PC-9 (cell line): ENCODE measurements around the gene GAL3ST3. TPM values are rescaled to one million over a fixed set of nuclear protein-coding genes. Genes with fewer than 3 reads are reported as not detected.
A peak's percentile ranks its signal among the peaks of the same experiment; 100 is the strongest.

Source experiments
- BruUV-seq: library from RNA; stranded (reverse); fragments of 400-500 nt; replicated peaks from 2 replicates; lab custom pipeline; 2021; lab: Mats Ljungman, UMichigan
- CTCF ChIA-PET: fragments of 300-600 bp; sonication (Branson Sonifier 250); formaldehyde crosslinking; loops from one replicate; lab custom pipeline; 2022; ENCODE audit warnings: antibody characterized with exemption; lab: Charles Lee
- POLR2A ChIA-PET: fragments of 300-600 bp; sonication (Branson Sonifier 250); formaldehyde crosslinking; loops from one replicate; lab custom pipeline; 2022; ENCODE audit warnings: antibody characterized with exemption; ENCODE audit not compliant: unreplicated experiment; lab: Charles Lee
- DNase-seq, 2 experiments: peaks; one replicate each; pipeline versions ENCODE4 v3.0.0 to v3.0.0-alpha.2; 2015 to 2022; ENCODE audit warnings: mixed read lengths in 1 of 2
- H2AFZ ChIP-seq: fragments of 200-600 bp; sonication (generic); 2 replicates; pipeline ENCODE4 v1.8.1; 2017; ENCODE audit warnings: antibody characterized with exemption
- H3F3A ChIP-seq: fragments of 200-600 bp; sonication (generic); 2 replicates; pipeline ENCODE4 v1.8.1; 2017; ENCODE audit warnings: antibody characterized with exemption, mild to moderate bottlenecking, low read depth; ENCODE audit not compliant: insufficient read depth
- H3K27ac ChIP-seq: fragments of 200-600 bp; sonication (generic); 2 replicates; pipeline ENCODE4 v1.6.1; 2016; ENCODE audit warnings: mixed run types
- H3K27me3 ChIP-seq: fragments of 200-600 bp; sonication (generic); 2 replicates; pipeline ENCODE4 v1.6.1; 2016; ENCODE audit warnings: low read depth, mixed run types; ENCODE audit not compliant: insufficient read depth
- H3K36me3 ChIP-seq: fragments of 200-600 bp; sonication (generic); 2 replicates; pipeline ENCODE4 v1.6.1; 2016; ENCODE audit warnings: low read depth, mixed run types
- H3K4me1 ChIP-seq: fragments of 200-600 bp; sonication (generic); replicated peaks from 2 replicates; pipeline ENCODE4 v1.6.1; 2016; ENCODE audit warnings: mixed run types; ENCODE audit not compliant: insufficient read depth
- H3K4me2 ChIP-seq: fragments of 200-600 bp; sonication (generic); 2 replicates; pipeline ENCODE4 v1.6.1; 2017; ENCODE audit warnings: mixed run types
- H3K4me3 ChIP-seq: fragments of 200-600 bp; sonication (generic); 2 replicates; pipeline ENCODE4 v1.6.1; 2016; ENCODE audit warnings: mixed run types
- H3K79me2 ChIP-seq: fragments of 200-600 bp; sonication (generic); 2 replicates; pipeline ENCODE4 v1.6.1; 2017; ENCODE audit warnings: low read depth, mixed run types
- H3K9me2 ChIP-seq: fragments of 200-600 bp; sonication (generic); 2 replicates; pipeline ENCODE4 v1.8.1; 2017; ENCODE audit warnings: mild to moderate bottlenecking; ENCODE audit not compliant: insufficient read depth
- H3K9me3 ChIP-seq: fragments of 200-600 bp; sonication (generic); 2 replicates; pipeline ENCODE4 v1.8.1; 2016; ENCODE audit warnings: low read depth; ENCODE audit not compliant: insufficient read depth
- H4K20me1 ChIP-seq: fragments of 200-600 bp; sonication (generic); 2 replicates; pipeline ENCODE4 v1.8.1; 2017; ENCODE audit not compliant: insufficient read depth
- EZH2 ChIP-seq: fragments of 200-600 bp; sonication (generic); IDR thresholded peaks from 2 replicates; pipeline ENCODE4 v1.8.0; 2017; ENCODE audit warnings: antibody characterized with exemption, low read depth
- intact Hi-C: fragments of 100-400 bp; cut with micrococcal nuclease; formaldehyde crosslinking; loops from one replicate; pipeline ENCODE4 v1.10.0; 2022; ENCODE audit not compliant: unreplicated experiment
- total RNA-seq: library from RNA; stranded (reverse); gene quantifications from 2 replicates; pipeline ENCODE4 v1.2.3, GENCODE V29; 2021
- TF ChIP-seq, protein P1 (sequence below): fragments of 200-600 bp; sonication (generic); conservative IDR thresholded peaks from 2 replicates; pipeline ENCODE4 v1.6.1; 2017; ENCODE audit warnings: mixed run types, antibody characterized with exemption, mild to moderate bottlenecking, moderate library complexity

GAL3ST3 gene
- total RNA-seq, 1 experiment from 2014 or later: not detected

DNA sequence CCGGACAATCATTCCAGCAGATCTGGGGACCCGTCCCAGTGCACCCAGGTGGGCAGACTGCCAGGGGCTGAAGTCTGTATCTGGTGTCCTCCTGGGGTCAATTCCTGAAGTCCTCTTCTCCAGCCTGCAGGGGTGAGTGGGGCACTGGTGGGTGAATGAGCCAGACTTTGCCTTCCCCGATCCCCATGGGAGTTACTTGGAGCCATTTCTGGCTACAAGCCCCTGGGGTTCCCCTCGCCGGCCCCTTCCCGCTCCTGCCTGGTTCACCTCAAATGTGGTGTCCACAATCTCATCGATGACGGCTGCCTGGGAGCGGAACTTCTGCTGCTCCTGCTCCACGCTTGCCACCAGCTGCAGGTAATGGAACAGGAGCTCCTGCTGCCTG lies 32.2 kb downstream of the GAL3ST3 start:
- Histone ChIP-seq H3F3A (peaks cover 27% of the 10 kb centered on the region), H3K36me3 (no peaks in the 10 kb centered on the region), H3K4me3 (no peak overlapping the region), H3K79me2 (0 out of 2 replicates have a peak, but pooled peaks cover 4% of the 10 kb centered on the region), H3K4me1 (peaks cover 68% of the 10 kb centered on the region), H3K27ac (no peak overlapping the region), H3K9me3 (no peaks in the 10 kb centered on the region), H3K9me2 (no peaks in the 10 kb centered on the region), H3K27me3 (no peaks in the 10 kb centered on the region), H4K20me1 (no peaks in the 10 kb centered on the region), H3K4me2 (no peak overlapping the region), H2AFZ (no peak overlapping the region)
- intact Hi-C loops: no loop called here
- TF ChIP-seq, protein P1, sequence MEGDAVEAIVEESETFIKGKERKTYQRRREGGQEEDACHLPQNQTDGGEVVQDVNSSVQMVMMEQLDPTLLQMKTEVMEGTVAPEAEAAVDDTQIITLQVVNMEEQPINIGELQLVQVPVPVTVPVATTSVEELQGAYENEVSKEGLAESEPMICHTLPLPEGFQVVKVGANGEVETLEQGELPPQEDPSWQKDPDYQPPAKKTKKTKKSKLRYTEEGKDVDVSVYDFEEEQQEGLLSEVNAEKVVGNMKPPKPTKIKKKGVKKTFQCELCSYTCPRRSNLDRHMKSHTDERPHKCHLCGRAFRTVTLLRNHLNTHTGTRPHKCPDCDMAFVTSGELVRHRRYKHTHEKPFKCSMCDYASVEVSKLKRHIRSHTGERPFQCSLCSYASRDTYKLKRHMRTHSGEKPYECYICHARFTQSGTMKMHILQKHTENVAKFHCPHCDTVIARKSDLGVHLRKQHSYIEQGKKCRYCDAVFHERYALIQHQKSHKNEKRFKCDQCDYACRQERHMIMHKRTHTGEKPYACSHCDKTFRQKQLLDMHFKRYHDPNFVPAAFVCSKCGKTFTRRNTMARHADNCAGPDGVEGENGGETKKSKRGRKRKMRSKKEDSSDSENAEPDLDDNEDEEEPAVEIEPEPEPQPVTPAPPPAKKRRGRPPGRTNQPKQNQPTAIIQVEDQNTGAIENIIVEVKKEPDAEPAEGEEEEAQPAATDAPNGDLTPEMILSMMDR: no peak
- TF ChIP-seq EZH2: no peak
- BruUV-seq: no TSS peak
- no peak for DNase-seq
- ChIA-PET CTCF (no interaction called here), POLR2A (interaction anchor here (0.6 kb wide), 1 partner anchor 39 kb away, joined by 4 read pairs; no protein-coding TSS in a partner anchor)

DNA sequence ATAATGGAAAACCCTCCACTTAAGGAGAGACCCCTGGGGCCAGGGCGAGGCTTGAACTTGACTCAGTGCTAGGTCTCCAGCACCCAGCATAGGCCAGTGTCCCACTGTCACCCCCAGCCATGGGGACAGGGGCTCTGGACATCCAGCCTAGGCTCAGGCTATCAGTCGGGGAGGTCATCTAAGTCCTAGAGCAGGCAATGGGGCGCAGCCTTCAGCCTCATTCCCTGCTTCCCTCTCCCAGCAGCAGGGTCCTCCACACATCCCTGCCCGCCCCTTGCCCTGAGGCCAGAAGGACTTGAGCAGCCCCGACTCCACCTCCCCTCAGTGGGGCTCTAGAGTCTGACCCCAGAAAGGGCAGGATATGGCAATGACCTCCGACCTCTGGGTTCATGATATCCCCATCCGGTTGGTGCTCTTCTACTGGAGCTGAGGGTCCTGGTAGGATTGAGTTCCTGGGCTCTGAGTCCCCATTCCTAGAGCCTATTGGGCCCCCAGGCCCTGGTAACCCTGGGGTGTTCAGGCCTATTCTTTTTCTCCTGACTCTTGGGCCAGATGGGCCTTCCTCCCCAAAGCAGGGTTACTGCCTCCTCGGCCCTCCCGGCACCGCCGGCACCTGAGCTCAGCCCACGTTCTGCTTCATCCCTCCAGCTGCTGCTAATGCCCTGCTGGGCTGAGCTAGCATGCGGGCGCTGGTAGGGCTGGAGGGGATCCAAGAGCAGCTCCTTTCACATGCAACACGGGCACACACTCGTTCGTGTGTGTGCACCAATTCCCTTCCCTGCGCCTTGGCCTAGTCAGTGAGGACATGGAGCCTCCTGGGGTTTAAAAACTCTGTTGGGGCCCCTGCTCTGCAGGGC lies 32.8 kb downstream of the GAL3ST3 start:
- POLR2A ChIA-PET: interaction anchor here (0.6 kb wide), 1 partner anchor 40 kb away, joined by 4 read pairs; no protein-coding TSS in a partner anchor
- Histone ChIP-seq H3K4me3 (no peak overlapping the region), H3K9me3 (no peaks in the 10 kb centered on the region), H3K27ac (peak overlapping the region; percentile 38), H3K4me1 (peaks cover 66% of the 10 kb centered on the region), H3K27me3 (no peaks in the 10 kb centered on the region), H3K4me2 (peak overlapping the region; percentile 57), H4K20me1 (no peaks in the 10 kb centered on the region), H3F3A (peaks cover 31% of the 10 kb centered on the region), H2AFZ (no peak overlapping the region), H3K79me2 (0 out of 2 replicates have a peak, but pooled peaks cover 4% of the 10 kb centered on the region), H3K36me3 (no peaks in the 10 kb centered on the region), H3K9me2 (no peaks in the 10 kb centered on the region)
- intact Hi-C loops: no loop called here
- no peak for TF ChIP-seq EZH2
- TF ChIP-seq, protein P1: no peak
- no peak for DNase-seq
- CTCF ChIA-PET: no interaction called here
- no TSS peak for BruUV-seq

DNA sequence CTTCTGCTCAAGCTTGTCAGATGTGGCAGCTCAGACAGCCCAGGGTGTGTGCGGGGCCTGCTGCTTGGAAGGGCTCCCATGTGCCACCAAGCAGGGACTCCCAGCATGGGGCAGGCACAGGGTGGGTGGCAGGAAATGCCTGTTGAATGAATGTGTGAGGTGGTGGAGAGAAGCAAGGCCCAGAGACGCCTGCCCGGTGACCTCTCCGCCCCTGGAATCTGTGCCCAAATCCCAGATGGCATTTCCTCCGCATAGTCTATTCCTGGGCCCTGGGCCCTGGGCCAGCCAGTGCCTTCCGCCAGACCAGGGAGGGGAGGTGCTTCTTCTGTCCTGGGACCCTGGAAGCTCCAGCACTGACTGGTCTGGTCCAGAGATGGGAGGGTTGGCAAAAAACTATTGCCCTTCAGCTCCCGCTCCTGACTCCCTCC lies 33.5 kb downstream of the GAL3ST3 start:
- Histone ChIP-seq H2AFZ (no peak overlapping the region), H3K27me3 (no peaks in the 10 kb centered on the region), H3K4me2 (peak overlapping the region; percentile 57), H3K9me2 (no peaks in the 10 kb centered on the region), H3K27ac (peak overlapping the region; percentile 38), H3K4me3 (no peak overlapping the region), H3F3A (peaks cover 37% of the 10 kb centered on the region), H3K4me1 (peaks cover 65% of the 10 kb centered on the region), H3K36me3 (no peaks in the 10 kb centered on the region), H3K9me3 (no peaks in the 10 kb centered on the region), H4K20me1 (no peaks in the 10 kb centered on the region), H3K79me2 (0 out of 2 replicates have a peak, but pooled peaks cover 4% of the 10 kb centered on the region)
- BruUV-seq: no TSS peak
- intact Hi-C loops: no loop called here
- TF ChIP-seq EZH2: no peak
- TF ChIP-seq, protein P1: no peak
- peak; percentile 80 to 89 for DNase-seq
- ChIA-PET POLR2A (interaction anchor here (0.5 kb wide), 1 partner anchor 14 kb away, joined by 15 read pairs; no protein-coding TSS in a partner anchor), CTCF (no interaction called here)
